B cell (primary cell): ENCODE data around the gene CIZ1. TPM values are rescaled to one million over a fixed set of nuclear protein-coding genes. Genes with fewer than 3 reads are reported as not detected.

Experiments
- ATAC-seq: fragments of 200-7000 bp; cut with Tn5 transposase; one replicate; pipeline ENCODE4 v1.10.0; 2021; ENCODE audit warnings: low read depth, mild to moderate bottlenecking, moderate number of reproducible peaks, moderate library complexity
- CTCF ChIA-PET: fragments of 350-600 bp; sonication (Branson Sonifier 250); formaldehyde crosslinking; loops from one replicate; lab custom pipeline; 2021; ENCODE audit warnings: antibody characterized with exemption, inconsistent platforms; lab: Charles Lee
- POLR2A ChIA-PET: fragments of 350-600 bp; sonication (Branson Sonifier 250); formaldehyde crosslinking; loops from one replicate; lab custom pipeline; 2021; ENCODE audit warnings: antibody characterized with exemption; lab: Charles Lee
- DNase-seq: peaks from one replicate; pipeline ENCODE4 v3.0.0; 2013
- H2AFZ ChIP-seq: 2 replicates; pipeline ENCODE4 v1.6.1; 2012; ENCODE audit warnings: mild to moderate bottlenecking, low read depth, low read length; ENCODE audit not compliant: insufficient read depth, poor library complexity, severe bottlenecking
- H3K27ac ChIP-seq, 2 donors: 1 replicate in 1 of 2; 2 replicates in 1 of 2; pipeline ENCODE4 v1.5.1; 2012 to 2013; ENCODE audit warnings: low read length in 2 of 2, mild to moderate bottlenecking in 2 of 2, moderate library complexity in 1 of 2
- H3K27me3 ChIP-seq, 4 experiments: fragments of 200-600 bp in 1 of 4; sonication (generic) in 1 of 4; replicated peaks in 1 of 4; 1 replicate in 2 of 4; 2 replicates in 2 of 4; pipeline versions ENCODE4 v1.6.1 to v1.7.0; 2013 to 2016; ENCODE audit warnings: low read length in 3 of 4, mild to moderate bottlenecking in 2 of 4, mixed read lengths in 1 of 4, moderate library complexity in 1 of 4; ENCODE audit not compliant: insufficient read depth in 4 of 4, control insufficient read depth in 3 of 4; ENCODE audit errors: control extremely low read depth in 1 of 4
- H3K36me3 ChIP-seq, 2 experiments: replicated peaks in 1 of 2; 1 replicate in 1 of 2; 2 replicates in 1 of 2; pipeline versions ENCODE4 v1.6.1 to v1.7.1; 2013; ENCODE audit warnings: low read length in 1 of 2; ENCODE audit not compliant: insufficient read depth in 2 of 2, control insufficient read depth in 1 of 2; ENCODE audit errors: control extremely low read depth in 1 of 2, extremely low read depth in 1 of 2
- H3K4me1 ChIP-seq, 2 donors: fragments of 200-600 bp in 1 of 2; sonication (generic) in 1 of 2; 1 replicate in 1 of 2; 2 replicates in 1 of 2; pipeline versions ENCODE4 v1.5.1 to v1.6.1; 2013 to 2017; ENCODE audit warnings: low read length in 2 of 2; ENCODE audit not compliant: control insufficient read depth in 2 of 2, insufficient read depth in 2 of 2
- H3K4me2 ChIP-seq: replicated peaks from 2 replicates; pipeline ENCODE3; 2012; ENCODE audit warnings: mild to moderate bottlenecking, low read depth, low read length; ENCODE audit not compliant: poor library complexity, severe bottlenecking
- H3K4me3 ChIP-seq, 5 experiments: fragments of 200-600 bp in 1 of 5; sonication (generic) in 1 of 5; 1 replicate in 3 of 5; 2 replicates in 2 of 5; pipeline versions ENCODE4 v1.5.1 to v1.7.0; 2011 to 2016; ENCODE audit warnings: low read length in 4 of 5, mild to moderate bottlenecking in 4 of 5, low read depth in 2 of 5, control low read depth in 1 of 5, moderate library complexity in 1 of 5; ENCODE audit not compliant: insufficient read depth in 1 of 5; ENCODE audit errors: control extremely low read depth in 1 of 5, extremely low read depth in 1 of 5
- H3K79me2 ChIP-seq: fragments of 200-600 bp; sonication (generic); one replicate; pipeline ENCODE4 v1.6.0; 2016; ENCODE audit warnings: low read length; ENCODE audit not compliant: control insufficient read depth, insufficient read depth
- H3K9ac ChIP-seq: fragments of 200-600 bp; sonication (generic); 2 replicates; pipeline ENCODE4 v1.6.1; 2017; ENCODE audit warnings: mild to moderate bottlenecking, low read length, moderate library complexity
- H3K9me3 ChIP-seq, 3 donors: one replicate each; pipeline versions ENCODE4 v1.6.1 to v1.7.1; 2013; ENCODE audit warnings: low read length in 2 of 3; ENCODE audit not compliant: control insufficient read depth in 2 of 3, insufficient read depth in 1 of 3; ENCODE audit errors: control extremely low read depth in 1 of 3
- H4K20me1 ChIP-seq: 2 replicates; pipeline ENCODE4 v1.6.0; 2012; ENCODE audit warnings: mild to moderate bottlenecking, low read length; ENCODE audit not compliant: insufficient read depth, control insufficient read depth, poor library complexity, severe bottlenecking
- H3K27ac Mint-ChIP-seq: one replicate; pipeline ENCODE4 v1.8.0; 2021; ENCODE audit warnings: mixed read lengths
- H3K27me3 Mint-ChIP-seq: one replicate; pipeline ENCODE4 v1.8.0; 2021; ENCODE audit warnings: mixed read lengths
- H3K4me1 Mint-ChIP-seq: one replicate; pipeline ENCODE4 v1.8.0; 2021; ENCODE audit warnings: mixed read lengths
- H3K4me3 Mint-ChIP-seq: one replicate; pipeline ENCODE4 v1.8.0; 2021; ENCODE audit warnings: mixed read lengths
- H3K9me3 Mint-ChIP-seq: one replicate; pipeline ENCODE4 v1.8.0; 2022; ENCODE audit warnings: mixed read lengths; ENCODE audit not compliant: insufficient read depth
- CTCF ChIP-seq: fragments of 200-600 bp; IDR thresholded peaks from one replicate; pipeline ENCODE4 v1.8.0; 2022; ENCODE audit warnings: antibody characterized with exemption, mild to moderate bottlenecking
- EZH2 ChIP-seq: IDR thresholded peaks from 2 replicates; pipeline ENCODE4 v1.6.1; 2012; ENCODE audit warnings: borderline replicate concordance, low read depth, mild to moderate bottlenecking, moderate library complexity, low read length; ENCODE audit not compliant: insufficient read depth, poor library complexity, severe bottlenecking
- WGBS: methylation state at CpG from one replicate; pipeline ENCODE4 v1.1.5; 2013; ENCODE audit warnings: missing lambda C conversion rate; ENCODE audit not compliant: insufficient coverage; 5-methylcytosine and 5-hydroxymethylcytosine counted together
- intact Hi-C: fragments of 100-400 bp; cut with micrococcal nuclease; formaldehyde crosslinking; loops from one replicate; pipeline ENCODE4 v1.10.0; 2022
- polyA plus RNA-seq: library from polyadenylated mRNA; depleted of rRNA; stranded (reverse); fragments of >200 nt; gene quantifications from 2 replicates; pipeline ENCODE4 v1.2.3, GENCODE V29; 2012
- total RNA-seq, 2 donors: library from RNA; stranded (reverse); fragments of 120-200 nt in 1 of 2; gene quantifications; 1 replicate in 1 of 2; 2 replicates in 1 of 2; pipeline versions ENCODE4 v1.2.3 to v1.2.4, GENCODE V29; 2013 to 2022

Gene CIZ1
- total and polyA plus RNA-seq, 2 donors (not counting 1 experiment from before 2014, with no cell fraction given), result 79.9 to 160 TPM

- DNase-seq, result no peak
- Mint-ChIP-seq H3K4me1 (no peaks in the 10 kb centered on the region), H3K27me3 (no peaks in the 10 kb centered on the region), H3K27ac (no peak overlapping the region), H3K9me3 (no peaks in the 10 kb centered on the region), H3K4me3 (no peak overlapping the region)
- CTCF ChIA-PET, result no interaction called here
- Histone ChIP-seq H3K4me3 (no peak overlapping the region), H4K20me1 (no peaks in the 10 kb centered on the region), H3K27me3 (no peaks in the 10 kb centered on the region), H3K4me2 (no peak overlapping the region), H3K9me3 (no peaks in the 10 kb centered on the region), H3K4me1 (no peaks in the 10 kb centered on the region), H3K79me2 (peaks cover 6% of the 10 kb centered on the region), H2AFZ (no peak overlapping the region), H3K36me3 (peaks cover 6 to 43% of the 10 kb centered on the region in 2 experiments), H3K9ac (no peak overlapping the region), H3K27ac (no peak overlapping the region)
- intact Hi-C loops, result no loop called here
- TF ChIP-seq EZH2, result no peak
- no peak for TF ChIP-seq CTCF
- no peak for ATAC-seq
- POLR2A ChIA-PET, result interaction anchor here (0.9 kb wide), 1 partner anchor 9 kb away, joined by 3 read pairs; no protein-coding TSS in a partner anchor
- 96% methylated on average over 6 of the region's 8 CpGs for WGBS
These were observed 21.4 kb downstream of the CIZ1 start for GRCh38 chr9:128169925-128170324.

- DNase-seq, result no peak
- ATAC-seq, result no peak
- Histone ChIP-seq H3K27me3 (no peaks in the 10 kb centered on the region), H3K9ac (no peak overlapping the region), H3K36me3 (peaks cover 6 to 45% of the 10 kb centered on the region in 2 experiments), H2AFZ (no peak overlapping the region), H4K20me1 (no peaks in the 10 kb centered on the region), H3K27ac (no peak overlapping the region), H3K79me2 (peaks cover 6% of the 10 kb centered on the region), H3K4me1 (no peaks in the 10 kb centered on the region), H3K9me3 (no peaks in the 10 kb centered on the region), H3K4me2 (no peak overlapping the region), H3K4me3 (no peak overlapping the region)
- WGBS, result 97% methylated on average over 8 of the region's 8 CpGs
- H3K27me3 Mint-ChIP-seq, result no peaks in the 10 kb centered on the region
- no peak overlapping the region for H3K27ac Mint-ChIP-seq
- ChIA-PET POLR2A (interaction anchor here (0.9 kb wide), 1 partner anchor 8 kb away, joined by 3 read pairs; no protein-coding TSS in a partner anchor), CTCF (interaction anchor here (0.8 kb wide), 1 partner anchor 172 kb away, joined by 3 read pairs; no protein-coding TSS in a partner anchor)
- H3K4me3 Mint-ChIP-seq, result no peak overlapping the region
- no peaks in the 10 kb centered on the region for H3K9me3 Mint-ChIP-seq
- intact Hi-C loops, result no loop called here
- TF ChIP-seq EZH2 (no peak), CTCF (no peak)
- H3K4me1 Mint-ChIP-seq, result no peaks in the 10 kb centered on the region
These were observed 21.9 kb downstream of the CIZ1 start for GRCh38 chr9:128169492-128169891.
